Stomach (tissue), 4 donors: ENCODE data around the gene FRAT1.

ENCODE experiments used
- POLR2A ChIP-seq, 4 donors: fragments of 450-650 bp; IDR thresholded peaks; one replicate each; pipeline ENCODE4 v1.6.1; 2016; ENCODE audit warnings: antibody characterized with exemption in 4 of 4, control low read depth in 2 of 4, mild to moderate bottlenecking in 1 of 4, moderate library complexity in 1 of 4
- POLR2AphosphoS5 ChIP-seq, 3 donors: sonication (generic); formaldehyde crosslinking; IDR thresholded peaks; one replicate each; pipeline ENCODE4 v1.6.1; 2016; ENCODE audit warnings: antibody characterized with exemption in 3 of 3
- TF ChIP-seq, protein P1 (sequence below), 7 experiments: fragments of 450-650 bp in 4 of 7; fragments of 200-600 bp in 3 of 7; sonication (generic) in 3 of 7; IDR thresholded peaks; one replicate each; pipeline ENCODE4 v1.5.1; 2016 to 2019; ENCODE audit warnings: antibody characterized with exemption in 7 of 7, control low read depth in 2 of 7, mild to moderate bottlenecking in 1 of 7

DNA sequence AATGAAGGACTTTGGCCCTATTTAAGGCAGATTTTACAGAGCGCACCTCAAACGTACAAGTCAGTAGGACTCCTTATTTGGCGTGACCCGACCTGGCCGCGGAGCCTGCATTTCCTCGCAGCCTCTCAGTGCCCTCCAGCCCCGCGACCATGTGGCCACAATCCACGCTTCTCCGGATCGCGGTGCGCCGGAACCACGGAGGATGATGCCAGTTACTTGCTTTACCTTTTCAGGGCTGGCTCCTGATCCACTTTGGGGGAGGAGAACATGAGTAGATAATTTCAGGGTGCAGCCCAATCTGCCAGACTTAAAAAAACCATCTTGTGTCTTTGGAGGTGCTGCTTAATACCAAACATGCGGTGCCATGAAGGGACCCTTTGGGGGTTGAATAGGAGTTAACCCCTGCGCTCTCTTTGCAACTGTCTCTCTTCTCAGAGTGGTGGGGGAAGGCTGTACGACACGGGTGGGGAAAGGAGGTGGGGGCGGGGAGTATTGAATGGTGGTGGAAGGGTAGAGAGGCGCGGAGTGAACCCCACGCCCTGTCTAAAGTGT is 1.5 kb downstream of the FRAT1 start:
- no peak for TF ChIP-seq POLR2A (IDR thresholded peaks at IDR 0.05)
- TF ChIP-seq, protein P1, sequence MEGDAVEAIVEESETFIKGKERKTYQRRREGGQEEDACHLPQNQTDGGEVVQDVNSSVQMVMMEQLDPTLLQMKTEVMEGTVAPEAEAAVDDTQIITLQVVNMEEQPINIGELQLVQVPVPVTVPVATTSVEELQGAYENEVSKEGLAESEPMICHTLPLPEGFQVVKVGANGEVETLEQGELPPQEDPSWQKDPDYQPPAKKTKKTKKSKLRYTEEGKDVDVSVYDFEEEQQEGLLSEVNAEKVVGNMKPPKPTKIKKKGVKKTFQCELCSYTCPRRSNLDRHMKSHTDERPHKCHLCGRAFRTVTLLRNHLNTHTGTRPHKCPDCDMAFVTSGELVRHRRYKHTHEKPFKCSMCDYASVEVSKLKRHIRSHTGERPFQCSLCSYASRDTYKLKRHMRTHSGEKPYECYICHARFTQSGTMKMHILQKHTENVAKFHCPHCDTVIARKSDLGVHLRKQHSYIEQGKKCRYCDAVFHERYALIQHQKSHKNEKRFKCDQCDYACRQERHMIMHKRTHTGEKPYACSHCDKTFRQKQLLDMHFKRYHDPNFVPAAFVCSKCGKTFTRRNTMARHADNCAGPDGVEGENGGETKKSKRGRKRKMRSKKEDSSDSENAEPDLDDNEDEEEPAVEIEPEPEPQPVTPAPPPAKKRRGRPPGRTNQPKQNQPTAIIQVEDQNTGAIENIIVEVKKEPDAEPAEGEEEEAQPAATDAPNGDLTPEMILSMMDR (IDR thresholded peaks at IDR 0.05), result no peak
- no peak for TF ChIP-seq POLR2AphosphoS5 (IDR thresholded peaks at IDR 0.05)
